ENCODE results near the gene TSPAN6.

DNA sequence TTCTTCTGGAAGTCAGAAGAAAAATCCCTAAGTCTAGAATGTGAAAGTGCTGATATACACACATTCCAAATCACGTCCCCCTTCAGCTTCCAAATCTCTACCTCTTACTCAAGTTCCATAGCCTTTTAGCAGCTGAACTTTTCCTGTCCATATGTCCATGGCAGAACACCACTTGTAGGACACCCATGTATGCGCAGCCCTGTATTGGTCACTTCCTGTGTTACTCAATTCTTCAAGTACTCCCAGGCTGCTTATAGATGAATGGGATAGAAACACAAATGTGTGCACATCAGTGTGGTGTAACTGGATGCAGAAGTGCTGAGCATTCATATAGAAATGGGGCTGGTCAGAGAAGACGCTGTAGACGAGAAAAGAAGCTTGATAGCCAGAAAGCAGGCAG lies 26.2 kb upstream of the TSPAN6 start:
- TF ChIP-seq GATA2 (IDR thresholded peaks at IDR 0.05; ENCODE audit: low read depth, low read length) (no peak), GATA3 (IDR thresholded peaks at IDR 0.05; ENCODE audit: low read depth, low read length) (no peak)
